GM21529 (cell line): ENCODE results near the gene SFT2D2.

Experiments used
- ATAC-seq: cut with Tn5 transposase; IDR thresholded peaks from one replicate; pipeline ENCODE4 v1.9.1; 2021; ENCODE audit not compliant: unreplicated experiment

The SFT2D2 gene

GRCh38 chr1:168264296-168264695, 38.5 kb downstream of the SFT2D2 start:
- ATAC-seq = no peak

GRCh38 chr1:168265596-168265995, 39.8 kb downstream of the SFT2D2 start:
- ATAC-seq = no peak

- no peak for ATAC-seq
These were observed 40.9 kb downstream of the SFT2D2 start for GRCh38 chr1:168266644-168267186.

GRCh38 chr1:168271636-168272035, 45.8 kb downstream of the SFT2D2 start:
- no peak for ATAC-seq

- no peak for ATAC-seq
These were observed 47.8 kb downstream of the SFT2D2 start for GRCh38 chr1:168273575-168273974.

GRCh38 chr1:168279253-168279652, 53.4 kb downstream of the SFT2D2 start:
- ATAC-seq = no peak

GRCh38 chr1:168280296-168280927, 54.6 kb downstream of the SFT2D2 start, which contains the start of gene TBX19:
TSS of gene TBX19 (plus strand) at chr1:168280877. CDS start at chr1:168281091, 214 bp downstream.
- no peak for ATAC-seq

- ATAC-seq = no peak
These were observed 56.0 kb downstream of the SFT2D2 start for GRCh38 chr1:168281603-168282325.

GRCh38 chr1:168285521-168285790, 59.7 kb downstream of the SFT2D2 start:
- ATAC-seq = no peak

GRCh38 chr1:168285971-168286927, 60.4 kb downstream of the SFT2D2 start:
- ATAC-seq = no peak

GRCh38 chr1:168287237-168287664, 61.4 kb downstream of the SFT2D2 start:
- no peak for ATAC-seq

GRCh38 chr1:168288311-168289052, 62.7 kb downstream of the SFT2D2 start:
- no peak for ATAC-seq

GRCh38 chr1:168291222-168291837, 65.5 kb downstream of the SFT2D2 start:
- no peak for ATAC-seq

- ATAC-seq = no peak
These were observed 67.6 kb downstream of the SFT2D2 start for GRCh38 chr1:168293356-168293755.

GRCh38 chr1:168295411-168296114, 69.8 kb downstream of the SFT2D2 start:
- no peak for ATAC-seq

- ATAC-seq = no peak
These were observed 71.4 kb downstream of the SFT2D2 start for GRCh38 chr1:168297019-168297730.

GRCh38 chr1:168298446-168298845, 72.6 kb downstream of the SFT2D2 start:
- ATAC-seq = no peak

GRCh38 chr1:168300626-168301025, 74.8 kb downstream of the SFT2D2 start:
- no peak for ATAC-seq
